Measurements from ENCODE around the gene PPIE.

DNA sequence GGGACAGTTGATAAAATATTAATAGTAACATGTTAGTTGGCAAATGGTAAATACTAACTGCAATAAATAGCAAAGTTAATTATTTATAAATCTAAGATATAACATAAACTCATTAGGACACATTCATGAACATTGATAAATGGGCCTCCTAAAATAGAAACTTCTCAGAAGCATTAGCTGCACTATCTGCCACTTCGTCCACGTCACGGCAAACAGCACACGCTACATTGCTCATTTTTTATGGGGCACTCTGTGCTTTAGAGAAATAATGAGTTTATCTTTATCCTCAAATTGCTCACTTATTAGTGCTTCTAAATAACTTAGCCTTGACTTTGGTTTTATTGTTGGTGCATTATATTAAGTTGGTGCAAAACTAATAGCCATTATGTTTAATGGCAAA lies 31.2 kb upstream of the PPIE start:
- TF ChIP-seq GATA3 (IDR thresholded peaks at IDR 0.05; ENCODE audit: low read depth, low read length) (no peak), GATA2 (IDR thresholded peaks at IDR 0.05; ENCODE audit: low read depth, low read length) (no peak)
